H1 (cell line): Measurements from ENCODE around the gene UTP14C. TPM values are rescaled to one million over a fixed set of nuclear protein-coding genes. Genes with fewer than 3 reads are reported as not detected.

Source experiments
- CTCF ChIA-PET: fragments of 300-600 bp; sonication (Branson Sonifier 250); formaldehyde crosslinking; loops from one replicate; lab custom pipeline; 2021; ENCODE audit not compliant: partially characterized antibody; lab: Charles Lee
- POLR2A ChIA-PET: fragments of 300-600 bp; sonication (Branson Sonifier 250); formaldehyde crosslinking; loops from one replicate; lab custom pipeline; 2021; ENCODE audit warnings: inconsistent platforms; ENCODE audit not compliant: partially characterized antibody; lab: Charles Lee
- DNase-seq, 2 experiments: peaks; one replicate each; pipeline versions ENCODE4 v3.0.0 to v3.0.0-alpha.2; 2010 to 2022; ENCODE audit warnings: low spot score in 2 of 2, low read depth in 1 of 2, mixed read lengths in 1 of 2
- FAIRE-seq: peaks from 2 replicates; lab custom pipeline; 2011; peaks lifted over from hg19 to GRCh38; lab: Jason Lieb, UNC
- H2AFZ ChIP-seq: 2 replicates; pipeline ENCODE4 v1.8.1; 2012; ENCODE audit warnings: low read length, inconsistent platforms
- H2AK5ac ChIP-seq: 2 replicates; pipeline ENCODE4 v1.6.1; 2013; ENCODE audit warnings: low read depth, low read length
- H2BK120ac ChIP-seq: replicated peaks from 2 replicates; pipeline ENCODE3; 2013; ENCODE audit warnings: low read depth, low read length, inconsistent platforms
- H2BK12ac ChIP-seq: 2 replicates; pipeline ENCODE4 v1.6.1; 2013; ENCODE audit warnings: low read depth, low read length
- H2BK15ac ChIP-seq: 2 replicates; pipeline ENCODE4 v1.6.1; 2013; ENCODE audit warnings: low read length
- H2BK20ac ChIP-seq: 2 replicates; pipeline ENCODE4 v1.6.1; 2013; ENCODE audit warnings: low read length
- H2BK5ac ChIP-seq: 2 replicates; pipeline ENCODE4 v1.6.1; 2013; ENCODE audit warnings: low read depth, low read length
- H3K14ac ChIP-seq: 2 replicates; pipeline ENCODE4 v1.6.1; 2013; ENCODE audit warnings: inconsistent platforms; ENCODE audit not compliant: insufficient read length
- H3K18ac ChIP-seq: 2 replicates; pipeline ENCODE4 v1.6.1; 2013; ENCODE audit warnings: low read length; ENCODE audit errors: extremely low read depth
- H3K23ac ChIP-seq: 2 replicates; pipeline ENCODE4 v1.6.1; 2013; ENCODE audit warnings: inconsistent platforms; ENCODE audit not compliant: insufficient read length
- H3K23me2 ChIP-seq: 2 replicates; pipeline ENCODE4 v1.6.1; 2013; ENCODE audit warnings: low read depth, low read length
- H3K27ac ChIP-seq: 2 replicates; pipeline ENCODE4 v1.6.1; 2011; ENCODE audit warnings: low read depth, low read length, inconsistent platforms
- H3K27me3 ChIP-seq, 4 experiments: replicated peaks in 1 of 4; 1 replicate in 1 of 4; 2 replicates in 3 of 4; pipeline versions ENCODE4 v1.6.1 to v1.8.1; 2011 to 2013; ENCODE audit warnings: low read length in 3 of 4, mild to moderate bottlenecking in 3 of 4, inconsistent platforms in 2 of 4, mixed read lengths in 2 of 4, moderate library complexity in 1 of 4; ENCODE audit not compliant: control insufficient read depth in 3 of 4, insufficient read depth in 3 of 4; ENCODE audit errors: extremely low read depth in 1 of 4
- H3K36me3 ChIP-seq, 4 experiments: 2 replicates each; pipeline versions ENCODE4 v1.6.1 to v1.8.1; 2011 to 2013; ENCODE audit warnings: mild to moderate bottlenecking in 4 of 4, low read length in 3 of 4, moderate library complexity in 2 of 4, control low read depth in 1 of 4, inconsistent platforms in 1 of 4; ENCODE audit not compliant: insufficient read depth in 4 of 4, control insufficient read depth in 2 of 4
- H3K4ac ChIP-seq: replicated peaks from 2 replicates; pipeline ENCODE3; 2013; ENCODE audit warnings: low read length, low read depth, mixed read lengths, inconsistent platforms; ENCODE audit not compliant: insufficient read length
- H3K4me1 ChIP-seq, 4 experiments: replicated peaks in 1 of 4; 1 replicate in 1 of 4; 2 replicates in 3 of 4; pipeline versions ENCODE4 v1.6.1 to v1.8.1; 2011 to 2013; ENCODE audit warnings: low read length in 3 of 4, inconsistent platforms in 2 of 4, mixed read lengths in 1 of 4; ENCODE audit not compliant: insufficient read depth in 4 of 4, control insufficient read depth in 3 of 4
- H3K4me2 ChIP-seq, 2 experiments: 2 replicates each; pipeline versions ENCODE4 v1.6.1 to v1.8.1; 2011 to 2013; ENCODE audit warnings: low read depth in 2 of 2, low read length in 2 of 2, control low read depth in 1 of 2, inconsistent platforms in 1 of 2, mild to moderate bottlenecking in 1 of 2; ENCODE audit not compliant: insufficient read depth in 1 of 2
- H3K4me3 ChIP-seq, 4 experiments: fragments of 200-600, 300-600 bp in 1 of 4; sonication (generic), shearing (Covaris generic), sonication (Bioruptor Twin) in 1 of 4; 2 replicates each; pipeline versions ENCODE4 v1.5.1 to v1.8.1; 2011 to 2016; ENCODE audit warnings: low read length in 4 of 4, low read depth in 3 of 4, control low read depth in 2 of 4, inconsistent platforms in 2 of 4, mild to moderate bottlenecking in 2 of 4, mixed read lengths in 1 of 4, moderate library complexity in 1 of 4; ENCODE audit not compliant: insufficient read depth in 2 of 4; ENCODE audit errors: extremely low read depth in 1 of 4
- H3K56ac ChIP-seq: replicated peaks from 2 replicates; pipeline ENCODE3; 2013; ENCODE audit warnings: low read depth, mild to moderate bottlenecking, mixed read lengths, low read length, inconsistent platforms; ENCODE audit not compliant: insufficient read length
- H3K79me1 ChIP-seq: 2 replicates; pipeline ENCODE4 v1.6.1; 2013; ENCODE audit warnings: low read depth, low read length, control low read depth
- H3K79me2 ChIP-seq, 2 experiments: 2 replicates each; pipeline versions ENCODE4 v1.6.1 to v1.8.1; 2012 to 2013; ENCODE audit warnings: low read length in 2 of 2, mild to moderate bottlenecking in 2 of 2, inconsistent platforms in 1 of 2; ENCODE audit not compliant: insufficient read depth in 2 of 2, control insufficient read depth in 1 of 2
- H3K9ac ChIP-seq, 4 experiments: replicated peaks in 1 of 4; 1 replicate in 1 of 4; 2 replicates in 3 of 4; pipeline versions ENCODE4 v1.6.1 to v1.8.1; 2011 to 2013; ENCODE audit warnings: low read depth in 3 of 4, low read length in 3 of 4, control low read depth in 2 of 4, mild to moderate bottlenecking in 2 of 4, moderate library complexity in 2 of 4, inconsistent platforms in 1 of 4; ENCODE audit errors: extremely low read depth in 1 of 4
- H3K9me3 ChIP-seq, 2 experiments: 2 replicates each; pipeline versions ENCODE4 v1.6.1 to v1.8.1; 2012 to 2013; ENCODE audit warnings: mild to moderate bottlenecking in 2 of 2, moderate library complexity in 2 of 2, control low read depth in 1 of 2, inconsistent platforms in 1 of 2, low read depth in 1 of 2, low read length in 1 of 2, mixed read lengths in 1 of 2; ENCODE audit not compliant: insufficient read depth in 2 of 2
- H4K20me1 ChIP-seq, 2 experiments: replicated peaks in 1 of 2; 2 replicates each; pipeline versions ENCODE3 to v1.8.1; 2011 to 2013; ENCODE audit warnings: inconsistent platforms in 2 of 2, low read length in 2 of 2, mild to moderate bottlenecking in 1 of 2; ENCODE audit not compliant: insufficient read depth in 2 of 2, control insufficient read depth in 1 of 2
- H4K5ac ChIP-seq: 2 replicates; pipeline ENCODE4 v1.6.1; 2013; ENCODE audit warnings: low read length, low read depth, mixed read lengths, inconsistent platforms; ENCODE audit not compliant: insufficient read length
- H4K8ac ChIP-seq: 2 replicates; pipeline ENCODE4 v1.8.0; 2013; ENCODE audit warnings: mild to moderate bottlenecking, moderate library complexity, low read length, inconsistent platforms; ENCODE audit not compliant: insufficient read depth; ENCODE audit errors: extremely low read depth
- H4K91ac ChIP-seq: replicated peaks from 2 replicates; pipeline ENCODE3; 2013; ENCODE audit warnings: low read length, mixed read lengths, inconsistent platforms; ENCODE audit not compliant: insufficient read length
- BCL11A ChIP-seq, 2 experiments: IDR thresholded peaks; one replicate each; pipeline ENCODE4 v1.6.1; 2011; ENCODE audit warnings: low read depth in 2 of 2, low read length in 2 of 2, mild to moderate bottlenecking in 2 of 2
- EGR1 ChIP-seq: IDR thresholded peaks from 2 replicates; pipeline ENCODE4 v1.6.1; 2011; ENCODE audit warnings: low read depth, low read length, borderline replicate concordance
- FOSL1 ChIP-seq: IDR thresholded peaks from 2 replicates; pipeline ENCODE4 v1.6.1; 2011; ENCODE audit warnings: mild to moderate bottlenecking, low read depth, low read length, moderate library complexity; ENCODE audit not compliant: insufficient read depth
- KDM1A ChIP-seq: fragments of 200-600, 300-600 bp; sonication (generic); IDR thresholded peaks from 2 replicates; pipeline ENCODE4 v1.7.1; 2016; ENCODE audit warnings: mild to moderate bottlenecking, low read length, borderline replicate concordance
- KDM4A ChIP-seq: IDR thresholded peaks from one replicate; pipeline ENCODE4 v1.7.1; 2012; ENCODE audit warnings: low read depth, mild to moderate bottlenecking, moderate library complexity, low read length, inconsistent platforms; ENCODE audit not compliant: severe bottlenecking
- NRF1 ChIP-seq: IDR thresholded peaks from 2 replicates; pipeline ENCODE4 v1.6.1; 2011; ENCODE audit warnings: mild to moderate bottlenecking, low read depth, low read length, improper control_type of control experiment
- RBBP5 ChIP-seq: IDR thresholded peaks from 2 replicates; pipeline ENCODE4 v1.7.1; 2012; ENCODE audit warnings: low read depth, mild to moderate bottlenecking, inconsistent platforms, low read length, moderate library complexity, borderline replicate concordance
- RFX5 ChIP-seq: IDR thresholded peaks from 2 replicates; pipeline ENCODE4 v1.6.1; 2011; ENCODE audit warnings: low read depth, low read length, improper control_type of control experiment, borderline replicate concordance
- RNF2 ChIP-seq: fragments of 200-900, 300-1000 bp; sonication (generic); IDR thresholded peaks from 2 replicates; pipeline ENCODE4 v1.7.1; 2016; ENCODE audit warnings: borderline replicate concordance, low read depth, mild to moderate bottlenecking, antibody characterized with exemption, low read length; ENCODE audit not compliant: poor library complexity, severe bottlenecking; ENCODE audit errors: missing control alignments
- TEAD4 ChIP-seq: IDR thresholded peaks from 2 replicates; pipeline ENCODE4 v1.6.1; 2012; ENCODE audit warnings: low read depth, low read length, inconsistent platforms, mixed read lengths
- WGBS, 2 experiments: shearing (Covaris generic) in 1 of 2; methylation state at CpG; one replicate each; pipeline versions ENCODE4 v1.1.6 to v1.1.7; 2013 to 2015; ENCODE audit warnings: low lambda C conversion rate in 2 of 2, mixed read lengths in 2 of 2, inconsistent platforms in 1 of 2, low coverage in 1 of 2, missing lambda C conversion rate in 1 of 2; ENCODE audit not compliant: insufficient replicate concordance in 2 of 2, insufficient coverage in 1 of 2, insufficient read length in 1 of 2; ENCODE audit errors: extremely low coverage in 1 of 2, missing lambda C conversion rate in 1 of 2; 5-methylcytosine and 5-hydroxymethylcytosine counted together
- polyA plus RNA-seq, 7 experiments: library from polyadenylated mRNA; depleted of rRNA in 3 of 7; stranded (reverse) in 5 of 7; unstranded in 2 of 7; fragments of >200 nt in 5 of 7; fragments of 200-250 nt in 2 of 7; gene quantifications; 1 replicate in 5 of 7; 2 replicates in 1 of 7; 4 replicates in 1 of 7; pipeline versions ENCODE4 v1.2.1 to v1.2.3, GENCODE V29; 2011 to 2013; ENCODE audit warnings: missing spikeins in 2 of 7, mixed read lengths in 2 of 7
- total RNA-seq: library from RNA; stranded (reverse); fragmentation: NEBNext Ultra II Directional; extraction: Animal tissue kit (Norgen Biotek cat#: 25700); gene quantifications from 2 replicates; pipeline ENCODE4 v1.2.1, GENCODE V29; 2021
- TF ChIP-seq, protein P1 (sequence below): IDR thresholded peaks from 2 replicates; pipeline ENCODE4 v1.6.1; 2012; ENCODE audit warnings: inconsistent platforms

The UTP14C gene
- total and polyA plus RNA-seq, 2 of the 8 experiments (the other 6 are each of a cell fraction or from before 2014, with no cell fraction given) = 6.8 to 22.7 TPM

DNA sequence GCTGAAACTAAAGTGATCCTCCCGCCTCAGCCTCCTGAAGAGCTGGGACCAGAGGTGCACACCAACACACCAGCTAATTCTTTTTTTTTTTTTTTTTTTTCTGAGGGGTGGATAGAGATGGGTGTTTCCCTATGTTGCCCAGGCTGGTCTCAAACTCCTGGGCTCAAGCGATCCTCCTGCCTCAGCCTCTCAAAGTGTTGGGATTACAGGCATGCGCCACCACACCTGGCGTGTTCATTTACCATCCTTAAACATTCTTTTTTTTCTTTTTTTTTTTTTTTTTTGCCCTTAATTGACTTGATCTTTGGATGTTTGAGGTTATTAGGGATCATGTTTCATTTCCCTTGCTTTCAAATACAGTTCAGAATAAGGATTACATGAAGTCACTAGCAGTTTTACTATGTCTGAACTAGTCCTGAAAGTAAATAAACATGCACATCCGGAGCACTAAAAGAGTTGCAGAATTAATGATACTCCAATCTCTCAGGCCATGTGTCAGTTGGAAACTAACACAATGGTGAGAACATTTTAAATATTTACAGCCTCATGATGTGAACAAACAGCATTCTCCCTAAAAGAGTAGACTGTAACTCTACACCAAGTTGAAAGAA lies 10.2 kb downstream of the UTP14C start:
- H2BK120ac ChIP-seq = no peak overlapping the region
- no peak overlapping the region for H3K23ac ChIP-seq
- H3K18ac ChIP-seq = no peak overlapping the region
- no peak overlapping the region for H3K27ac ChIP-seq
- H2BK20ac ChIP-seq = no peak overlapping the region
- H4K91ac ChIP-seq = no peak overlapping the region
- no peak overlapping the region for H2BK5ac ChIP-seq
- H4K20me1 ChIP-seq = no peaks in the 10 kb centered on the region
- H3K4me3 ChIP-seq = no peak overlapping the region
- H4K8ac ChIP-seq = no peak overlapping the region
- FAIRE-seq (no peak), DNase-seq (no peak)
- no peak overlapping the region for H4K5ac ChIP-seq
- no peak overlapping the region for H2AFZ ChIP-seq
- H2BK12ac ChIP-seq = no peak overlapping the region
- ChIA-PET CTCF (interaction anchor here (1.3 kb wide), 1 partner anchor 14 kb away, joined by 3 read pairs; no protein-coding TSS in a partner anchor), POLR2A (interaction anchor here (0.6 to 1.6 kb wide), 3 partner anchors 22 to 281 kb away, joined by 3 to 5 read pairs (median 3); partner anchors contain the start of gene ALG11)
- H3K36me3 ChIP-seq = peaks cover 0 to 4% (median 1%) of the 10 kb centered on the region in 4 experiments; a peak in 2 of 8 replicates
- H3K14ac ChIP-seq = no peak overlapping the region
- H3K4me1 ChIP-seq = no peaks in the 10 kb centered on the region
- 95% methylated on average over 2 of the region's 5 CpGs; no CpG with 5 or more reads in 1 of the 2 experiments for WGBS, 2 experiments
- peaks cover 4 to 6% of the 10 kb centered on the region in 2 experiments; a peak in 2 of 4 replicates for H3K9me3 ChIP-seq
- no peaks in the 10 kb centered on the region for H3K79me1 ChIP-seq
- no peaks in the 10 kb centered on the region for H3K79me2 ChIP-seq
- H2AK5ac ChIP-seq = no peak overlapping the region
- no peak overlapping the region for H3K4ac ChIP-seq
- H3K9ac ChIP-seq = no peak overlapping the region
- no peaks in the 10 kb centered on the region for H3K27me3 ChIP-seq
- no peak overlapping the region for H3K56ac ChIP-seq
- H3K4me2 ChIP-seq = no peak overlapping the region
- H2BK15ac ChIP-seq = no peak overlapping the region
- no peaks in the 10 kb centered on the region for H3K23me2 ChIP-seq
- TF ChIP-seq, protein P1, sequence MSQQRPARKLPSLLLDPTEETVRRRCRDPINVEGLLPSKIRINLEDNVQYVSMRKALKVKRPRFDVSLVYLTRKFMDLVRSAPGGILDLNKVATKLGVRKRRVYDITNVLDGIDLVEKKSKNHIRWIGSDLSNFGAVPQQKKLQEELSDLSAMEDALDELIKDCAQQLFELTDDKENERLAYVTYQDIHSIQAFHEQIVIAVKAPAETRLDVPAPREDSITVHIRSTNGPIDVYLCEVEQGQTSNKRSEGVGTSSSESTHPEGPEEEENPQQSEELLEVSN = no peak
- TF ChIP-seq KDM4A = no peak
- TF ChIP-seq EGR1 = no peak
- no peak for TF ChIP-seq KDM1A
- TF ChIP-seq FOSL1 = no peak
- no peak for TF ChIP-seq RFX5
- TF ChIP-seq TEAD4 = no peak
- TF ChIP-seq BCL11A (IDR thresholded peaks at IDR 0.05; ENCODE audit: low read depth in 2 of 2, low read length in 2 of 2) = no peak
- no peak for TF ChIP-seq NRF1
- no peak for TF ChIP-seq RNF2
- no peak for TF ChIP-seq RBBP5
